GM12878 (cell line): ENCODE data around the gene GNG10. TPM values are rescaled to one million over a fixed set of nuclear protein-coding genes. Genes with fewer than 3 reads are reported as not detected.

Experiments
- ATAC-seq: fragments of 200-7000 bp; cut with Tn5 transposase; 3 replicates; pipeline ENCODE4 v1.9.1; 2020; ENCODE audit warnings: mild to moderate bottlenecking, moderate library complexity
- BruUV-seq: library from RNA; stranded (reverse); fragments of 400-500 nt; replicated peaks from 2 replicates; lab custom pipeline; 2021; lab: Mats Ljungman, UMichigan
- CTCF ChIA-PET: fragments of 300-600 bp; sonication (Branson Sonifier 250); formaldehyde crosslinking; extraction: SDS; loops from one replicate; lab custom pipeline; 2021; ENCODE audit warnings: inconsistent platforms; lab: Yijun Ruan, JAX
- POLR2A ChIA-PET: fragments of 350-600 bp; formaldehyde crosslinking; extraction: SDS; loops from one replicate; lab custom pipeline; 2021; ENCODE audit warnings: inconsistent platforms; lab: Charles Lee
- RAD21 ChIA-PET: fragments of 300-600 bp; sonication (Branson Sonifier 250); formaldehyde crosslinking; loops from one replicate; lab custom pipeline; 2023; ENCODE audit warnings: antibody characterized with exemption; ENCODE audit not compliant: unreplicated experiment; lab: Charles Lee
- SMC1A ChIA-PET: fragments of 300-600 bp; sonication (Branson Sonifier 250); formaldehyde crosslinking; loops from one replicate; lab custom pipeline; 2023; ENCODE audit not compliant: unreplicated experiment, uncharacterized antibody; lab: Charles Lee
- DNase-seq: peaks from one replicate; pipeline ENCODE4 v3.0.0-alpha.2; 2011; ENCODE audit warnings: low read depth, low spot score
- FAIRE-seq: peaks from 3 replicates; lab custom pipeline; 2011; peaks lifted over from hg19 to GRCh38; lab: Jason Lieb, UNC
- H2AFZ ChIP-seq: 2 replicates; pipeline ENCODE4 v1.6.0; 2011; ENCODE audit warnings: low read depth, low read length, control low read depth; ENCODE audit not compliant: control insufficient read depth
- H3K27ac ChIP-seq: 2 replicates; pipeline ENCODE4 v1.5.1; 2011; ENCODE audit warnings: control low read depth; ENCODE audit not compliant: control insufficient read depth, insufficient read depth
- H3K27me3 ChIP-seq, 2 experiments: replicated peaks in 1 of 2; 2 replicates each; pipeline versions ENCODE4 v1.6.0 to v1.6.1; 2011; ENCODE audit warnings: low read length in 1 of 2; ENCODE audit not compliant: control insufficient read depth in 2 of 2, insufficient read depth in 2 of 2
- H3K36me3 ChIP-seq, 2 experiments: 2 replicates each; pipeline ENCODE4 v1.5.1; 2011; ENCODE audit warnings: low read length in 1 of 2; ENCODE audit not compliant: control insufficient read depth in 2 of 2, insufficient read depth in 2 of 2
- H3K4me1 ChIP-seq: 2 replicates; pipeline ENCODE4 v1.6.1; 2011; ENCODE audit warnings: mild to moderate bottlenecking, low read length, moderate library complexity, mixed read lengths; ENCODE audit not compliant: control insufficient read depth, insufficient read depth
- H3K4me2 ChIP-seq: 2 replicates; pipeline ENCODE4 v1.6.0; 2011; ENCODE audit warnings: control low read depth; ENCODE audit not compliant: control insufficient read depth, insufficient read depth
- H3K4me3 ChIP-seq: fragments of 200-600 bp; sonication (generic); 2 replicates; pipeline ENCODE4 v1.5.1; 2016
- H3K79me2 ChIP-seq: 2 replicates; pipeline ENCODE4 v1.6.0; 2011; ENCODE audit warnings: low read length; ENCODE audit not compliant: control insufficient read depth, insufficient read depth
- H3K9ac ChIP-seq: 2 replicates; pipeline ENCODE4 v1.8.0; 2011; ENCODE audit warnings: low read length, control low read depth, mixed read lengths; ENCODE audit not compliant: control insufficient read depth, insufficient read depth
- H3K9me3 ChIP-seq: replicated peaks from 3 replicates; pipeline ENCODE4 v1.5.1; 2011; ENCODE audit warnings: mild to moderate bottlenecking, low read length; ENCODE audit not compliant: control insufficient read depth, insufficient read depth
- H4K20me1 ChIP-seq: 2 replicates; pipeline ENCODE4 v1.6.0; 2011; ENCODE audit not compliant: control insufficient read depth, insufficient read depth
- CHD2 ChIP-seq: IDR thresholded peaks from 2 replicates; pipeline ENCODE4 v1.6.1; 2011; ENCODE audit warnings: low read depth, low read length, improper control_type of control experiment, borderline replicate concordance
- E2F4 ChIP-seq: IDR thresholded peaks from 2 replicates; pipeline ENCODE4 v1.6.1; 2012; ENCODE audit warnings: low read depth, low read length, improper control_type of control experiment
- EP300 ChIP-seq, 2 experiments: fragments of 150-350 bp in 1 of 2; IDR thresholded peaks; 2 replicates each; pipeline ENCODE4 v1.6.1; 2011 to 2012; ENCODE audit warnings: low read depth in 2 of 2, low read length in 2 of 2, borderline replicate concordance in 1 of 2, improper control_type of control experiment in 1 of 2, inconsistent platforms in 1 of 2; ENCODE audit not compliant: control insufficient read depth in 1 of 2
- EZH2 ChIP-seq: IDR thresholded peaks from 2 replicates; pipeline ENCODE4 v1.6.1; 2012; ENCODE audit warnings: low read depth, mild to moderate bottlenecking, control low read depth, inconsistent platforms, low read length, borderline replicate concordance; ENCODE audit not compliant: control insufficient read depth
- KAT2A ChIP-seq: conservative IDR thresholded peaks from 2 replicates; pipeline ENCODE4 v1.6.1; 2011; ENCODE audit warnings: low read depth, low read length; ENCODE audit not compliant: control insufficient read depth
- SREBF1 ChIP-seq: IDR thresholded peaks from 2 replicates; pipeline ENCODE4 v1.6.1; 2012; ENCODE audit warnings: mild to moderate bottlenecking, low read length
- TCF12 ChIP-seq: IDR thresholded peaks from 2 replicates; pipeline ENCODE4 v1.6.1; 2011; ENCODE audit warnings: low read depth, mild to moderate bottlenecking, low read length
- YBX1 ChIP-seq: fragments of 450-650 bp; IDR thresholded peaks from 2 replicates; pipeline ENCODE4 v1.6.1; 2016; ENCODE audit warnings: antibody characterized with exemption
- WGBS: methylation state at CpG from one replicate; pipeline ENCODE4 v1.1.6; 2016; ENCODE audit warnings: low lambda C conversion rate; ENCODE audit not compliant: insufficient replicate concordance, insufficient coverage; ENCODE audit errors: missing lambda C conversion rate; 5-methylcytosine and 5-hydroxymethylcytosine counted together
- in situ Hi-C: fragments of 300-500 bp; cut with MboI; formaldehyde crosslinking; loops from 9 replicates; pipeline ENCODE4 v1.14.3; 2018; ENCODE audit warnings: mixed read lengths
- intact Hi-C: fragments of 100-400 bp; cut with micrococcal nuclease; formaldehyde crosslinking; loops from one replicate; pipeline ENCODE4 v1.14.2; 2022; ENCODE audit not compliant: unreplicated experiment
- polyA plus RNA-seq, 11 experiments: library from polyadenylated mRNA; depleted of rRNA in 4 of 11; unstranded in 6 of 11; stranded (reverse) in 5 of 11; fragments of >200 nt; fragmentation: Nextera tagmentation in 4 of 11; fragmentation: Illumina TruSeq in 1 of 11; extraction: Ambion mirVana in 4 of 11; extraction: Trizol in 1 of 11; gene quantifications; 1 replicate in 1 of 11; 2 replicates in 10 of 11; pipeline versions ENCODE4 v1.2.1 to v1.2.3, GENCODE V29; 2011 to 2016; ENCODE audit warnings: inconsistent platforms in 2 of 11, missing spikeins in 2 of 11, low read depth in 1 of 11
- total RNA-seq, 4 experiments: library from RNA; depleted of rRNA in 3 of 4; stranded (reverse); fragments of >200 nt in 3 of 4; fragmentation: Illumina TruSeq in 1 of 4; extraction: Trizol in 1 of 4; gene quantifications; 2 replicates each; pipeline versions ENCODE4 v1.2.1 to v1.2.3, GENCODE V29; 2013 to 2021

Gene GNG10
- total and polyA plus RNA-seq, 10 of the 15 experiments (the other 5 are each of a cell fraction or from before 2014, with no cell fraction given), result 12.0 to 28.2 (median 22.7) TPM

- Histone ChIP-seq H3K9ac (no peak overlapping the region), H4K20me1 (no peaks in the 10 kb centered on the region), H2AFZ (no peak overlapping the region), H3K4me2 (no peak overlapping the region), H3K9me3 (no peaks in the 10 kb centered on the region), H3K79me2 (no peaks in the 10 kb centered on the region), H3K4me3 (no peak overlapping the region), H3K27ac (no peak overlapping the region), H3K36me3 (no peaks in the 10 kb centered on the region), H3K4me1 (no peaks in the 10 kb centered on the region), H3K27me3 (no peaks in the 10 kb centered on the region)
- intact Hi-C loops (no loop called here), in situ Hi-C loops (no loop called here)
- no peak for FAIRE-seq
- TF ChIP-seq E2F4 (no peak), SREBF1 (no peak), CHD2 (no peak), YBX1 (no peak), KAT2A (no peak), EP300 (IDR thresholded peaks at IDR 0.05; ENCODE audit: borderline replicate concordance in 1 of 2, control insufficient read depth in 1 of 2, low read depth in 2 of 2, low read length in 2 of 2) (no peak), EZH2 (no peak), TCF12 (no peak)
- ChIA-PET CTCF (no interaction called here), SMC1A (no interaction called here), POLR2A (no interaction called here), RAD21 (no interaction called here)
- no peak for ATAC-seq
- DNase-seq, result no peak
- BruUV-seq, result no TSS peak
- 97% methylated on average over 5 of the region's 5 CpGs for WGBS
These were observed 16.9 kb downstream of the GNG10 start for GRCh38 chr9:111678293-111678692.
